Transverse colon (tissue), 4 donors: ENCODE data around the gene TIAL1. TPM values are rescaled to one million over a fixed set of nuclear protein-coding genes. Genes with fewer than 3 reads are reported as not detected.

Source experiments
- DNase-seq: peaks from one replicate; pipeline ENCODE4 v3.0.0-alpha.2; 2019
- H3K27ac ChIP-seq, 4 donors: fragments of 200-600 bp; sonication (generic); 2 replicates each; pipeline ENCODE4 v1.5.1; 2016 to 2018; ENCODE audit warnings: inconsistent platforms in 4 of 4
- H3K27me3 ChIP-seq: fragments of 200-600 bp; sonication (generic); 2 replicates; pipeline ENCODE4 v1.5.1; 2017; ENCODE audit warnings: inconsistent platforms
- H3K36me3 ChIP-seq, 4 donors: fragments of 200-600 bp; sonication (generic); 2 replicates each; pipeline ENCODE4 v1.5.1; 2017 to 2019; ENCODE audit warnings: inconsistent platforms in 4 of 4
- H3K4me1 ChIP-seq, 4 donors: fragments of 200-600 bp; sonication (generic); 2 replicates each; pipeline ENCODE4 v1.5.1; 2017 to 2020; ENCODE audit warnings: inconsistent platforms in 4 of 4
- H3K4me3 ChIP-seq, 4 donors: fragments of 200-600 bp; sonication (generic); 1 replicate in 1 of 4; 2 replicates in 3 of 4; pipeline versions ENCODE4 v1.5.1 to v1.6.1; 2017 to 2019; ENCODE audit warnings: inconsistent platforms in 4 of 4
- H3K9me3 ChIP-seq, 2 donors: fragments of 200-600 bp; sonication (generic); 2 replicates each; pipeline ENCODE4 v1.5.1; 2017 to 2019; ENCODE audit warnings: inconsistent platforms in 2 of 2
- CTCF ChIP-seq, 5 experiments: fragments of 200-600 bp in 3 of 5; fragments of 450-650 bp in 2 of 5; sonication (generic) in 3 of 5; IDR thresholded peaks; 1 replicate in 2 of 5; 2 replicates in 3 of 5; pipeline ENCODE4 v1.5.1; 2016 to 2017; ENCODE audit warnings: antibody characterized with exemption in 5 of 5, inconsistent platforms in 3 of 5, mild to moderate bottlenecking in 2 of 5, moderate library complexity in 1 of 5
- EP300 ChIP-seq: sonication (generic); formaldehyde crosslinking; IDR thresholded peaks from one replicate; pipeline ENCODE4 v1.6.1; 2017; ENCODE audit warnings: antibody characterized with exemption, low read depth
- POLR2A ChIP-seq: fragments of 450-650 bp; IDR thresholded peaks from one replicate; pipeline ENCODE4 v1.6.1; 2016; ENCODE audit warnings: antibody characterized with exemption, mild to moderate bottlenecking, moderate library complexity
- POLR2AphosphoS5 ChIP-seq, 3 donors: sonication (generic); formaldehyde crosslinking; IDR thresholded peaks; one replicate each; pipeline ENCODE4 v1.6.1; 2016; ENCODE audit warnings: antibody characterized with exemption in 3 of 3
- WGBS, 2 donors: methylation state at CpG; one replicate each; pipeline ENCODE4 v1.1.5; 2018; ENCODE audit warnings: low coverage in 1 of 2; 5-methylcytosine and 5-hydroxymethylcytosine counted together
- in situ Hi-C, 4 donors: fragments of 200-750 bp; cut with MboI; loops; one replicate each; pipeline versions ENCODE4 v1.15.0 to v1.15.1; 2017; ENCODE audit warnings: low sequenced_read_pairs in 3 of 4, low pct_ligation_motif_present in 1 of 4, low pct_unique_long_range_greater_than_20kb in 1 of 4
- intact Hi-C: fragments of 100-400 bp; cut with DNase I; formaldehyde crosslinking; loops from one replicate; pipeline ENCODE4 v1.15.1; 2023; ENCODE audit warnings: low total_unique reads
- total RNA-seq, 4 donors: library from RNA; depleted of rRNA; stranded (reverse); fragments of >200 nt; gene quantifications; one replicate each; pipeline ENCODE4 v1.1.0, GENCODE V29; 2016

Gene TIAL1
- total RNA-seq, 4 donors from 2014 or later: 35.2 to 117 (median 66.7) TPM

GRCh38 chr10:119609516-119609915, 12.8 kb upstream of the TIAL1 start:
- peaks cover 0 to 3% (median 0%) of the 10 kb centered on the region in 4 donors for H3K4me1 ChIP-seq
- in situ Hi-C loops (no loop called here), intact Hi-C loops (no loop called here)
- WGBS, 2 donors: 84 to 86% methylated on average over 2 to 4 of the region's 4 CpGs
- H3K36me3 ChIP-seq: no peaks in the 10 kb centered on the region
- no peak overlapping the region for H3K4me3 ChIP-seq
- H3K27me3 ChIP-seq: no peaks in the 10 kb centered on the region
- DNase-seq: no peak
- H3K27ac ChIP-seq: no peak overlapping the region
- no peak for TF ChIP-seq POLR2AphosphoS5 (IDR thresholded peaks at IDR 0.05)
- TF ChIP-seq POLR2A: no peak
- TF ChIP-seq EP300: no peak
- no peak for TF ChIP-seq CTCF (IDR thresholded peaks at IDR 0.05)
- no peaks in the 10 kb centered on the region for H3K9me3 ChIP-seq

- 22 to 42% methylated on average over 5 to 15 of the region's 15 CpGs for WGBS, 2 donors
- intact Hi-C loops: no loop called here
- Histone ChIP-seq H3K36me3 (no peaks in the 10 kb centered on the region), H3K4me1 (peaks cover 0 to 3% (median 0%) of the 10 kb centered on the region in 4 donors), H3K4me3 (no peak overlapping the region), H3K27me3 (no peaks in the 10 kb centered on the region), H3K9me3 (no peaks in the 10 kb centered on the region), H3K27ac (no peak overlapping the region)
- in situ Hi-C loops: no loop called here
- DNase-seq: peak; percentile 42
- TF ChIP-seq EP300: no peak
- peak; percentile 50 to 60 (median 53) for TF ChIP-seq CTCF (IDR thresholded peaks at IDR 0.05)
These were observed 11.8 kb upstream of the TIAL1 start for GRCh38 chr10:119608316-119609155.

- intact Hi-C loops: no loop called here
These were observed 7.7 kb upstream of the TIAL1 start for GRCh38 chr10:119604468-119604867.

More at GRCh38 chr10:119604468-119604867, 7.7 kb upstream of the TIAL1 start:
- no peak for TF ChIP-seq POLR2AphosphoS5 (IDR thresholded peaks at IDR 0.05)
- TF ChIP-seq CTCF (IDR thresholded peaks at IDR 0.05): no peak
- no peak for TF ChIP-seq POLR2A
- TF ChIP-seq EP300: no peak
- in situ Hi-C loops: no loop called here
- Histone ChIP-seq H3K27me3 (no peaks in the 10 kb centered on the region), H3K4me1 (peaks cover 0 to 3% (median 0%) of the 10 kb centered on the region in 4 donors), H3K9me3 (no peaks in the 10 kb centered on the region), H3K4me3 (no peak overlapping the region), H3K36me3 (no peaks in the 10 kb centered on the region), H3K27ac (no peak overlapping the region)
- DNase-seq: no peak
